NCI-H510A (cell line): ENCODE results near the gene UBXN6.

Source experiments
- DNase-seq: peaks from one replicate; lab custom pipeline; 2025; lab: John Stamatoyannopoulos, UW

UBXN6 gene

GRCh38 chr19:4442819-4443146, 14.8 kb downstream of the UBXN6 start:
- DNase-seq, result no peak

DNA sequence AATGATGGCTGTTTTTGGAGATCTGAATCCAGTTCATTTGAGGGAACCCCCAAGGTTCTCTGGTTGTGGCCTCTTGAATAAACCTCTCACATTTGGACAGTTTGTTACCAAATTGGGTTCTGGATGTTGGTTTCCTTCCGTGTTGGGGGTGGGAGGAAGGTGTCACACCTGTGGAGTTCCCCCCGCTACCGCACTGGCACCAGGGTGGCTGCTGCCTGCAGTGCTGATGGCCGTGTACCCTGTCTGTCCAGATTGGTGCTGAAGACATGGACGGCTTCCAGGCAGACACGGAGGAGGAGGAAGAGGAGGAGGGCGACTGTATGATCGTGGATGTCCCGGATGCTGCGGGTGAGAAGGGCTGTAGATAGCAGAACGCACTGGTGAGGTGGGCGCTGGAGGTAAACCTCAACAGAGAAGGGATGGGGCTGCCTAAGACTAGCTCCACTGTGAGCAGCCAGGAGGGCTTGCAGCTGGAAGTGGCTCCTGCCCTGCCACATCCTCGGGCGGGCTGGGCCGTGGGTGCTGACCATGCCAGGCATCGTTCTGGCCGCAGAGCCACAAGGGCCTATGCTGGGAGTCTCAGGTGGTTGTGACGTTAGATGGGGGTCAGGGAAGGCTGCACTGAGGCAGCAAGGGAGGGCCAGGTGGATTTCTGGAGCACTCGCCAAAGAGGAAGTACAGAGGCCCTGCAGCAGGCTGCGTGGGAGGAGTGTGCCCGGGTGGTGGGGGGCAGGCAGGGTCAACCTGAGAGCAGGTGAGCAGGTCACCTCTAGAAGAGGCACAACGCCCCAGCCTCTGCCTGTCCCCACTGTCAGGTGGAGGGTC, 15.4 kb downstream of the UBXN6 start:
- no peak for DNase-seq

GRCh38 chr19:4439243-4439642, 18.4 kb downstream of the UBXN6 start:
- no peak for DNase-seq

GRCh38 chr19:4437103-4437502, 20.5 kb downstream of the UBXN6 start:
- DNase-seq, result no peak

DNA sequence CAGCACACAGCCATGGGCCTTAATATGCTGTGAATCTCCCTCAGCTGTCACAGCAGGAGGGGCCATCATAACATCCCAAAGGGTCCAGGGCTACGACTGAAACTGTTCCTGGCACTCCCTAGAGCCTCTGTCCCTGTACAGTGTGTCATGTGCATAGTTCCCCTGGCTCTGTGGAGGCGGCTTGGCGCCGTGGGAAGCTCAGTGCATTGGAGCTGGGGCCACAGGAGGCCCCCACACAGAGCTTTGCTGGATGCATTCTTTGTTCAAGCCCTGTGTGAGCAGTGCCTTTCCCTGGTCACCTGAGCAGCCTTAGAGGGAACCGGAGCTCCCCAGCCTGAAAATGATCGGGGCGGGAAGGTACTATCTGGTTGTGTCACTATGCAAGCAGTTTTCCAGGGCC, 21.4 kb downstream of the UBXN6 start:
- DNase-seq, result no peak

- no peak for DNase-seq
Observed at GRCh38 chr19:4434391-4434790, 23.2 kb downstream of the UBXN6 start.

DNA sequence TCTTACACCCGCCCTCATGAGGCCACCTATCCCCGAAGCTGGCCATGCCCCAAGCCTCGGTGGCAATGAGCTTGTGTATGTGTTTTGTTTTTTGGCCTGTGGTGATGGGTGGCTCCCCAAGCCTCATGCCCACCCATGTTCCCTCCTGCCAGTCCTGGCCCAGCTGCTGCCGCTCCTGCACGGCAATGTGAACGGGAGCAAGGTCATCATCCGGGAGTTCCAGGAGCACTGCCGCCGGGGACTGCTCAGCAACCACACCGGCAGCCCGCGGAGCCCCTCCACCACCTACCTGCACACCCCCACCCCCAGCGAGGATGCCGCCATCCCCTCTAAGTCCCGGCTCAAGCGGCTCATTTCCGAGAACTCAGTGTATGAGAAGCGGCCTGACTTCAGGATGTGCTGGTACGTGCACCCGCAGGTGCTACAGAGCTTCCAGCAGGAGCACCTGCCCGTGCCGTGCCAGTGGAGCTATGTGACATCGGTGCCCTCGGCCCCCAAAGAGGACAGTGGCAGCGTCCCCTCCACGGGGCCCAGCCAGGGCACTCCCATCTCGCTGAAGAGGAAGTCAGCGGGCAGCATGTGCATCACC, 24.6 kb downstream of the UBXN6 start:
- DNase-seq, result no peak

DNA sequence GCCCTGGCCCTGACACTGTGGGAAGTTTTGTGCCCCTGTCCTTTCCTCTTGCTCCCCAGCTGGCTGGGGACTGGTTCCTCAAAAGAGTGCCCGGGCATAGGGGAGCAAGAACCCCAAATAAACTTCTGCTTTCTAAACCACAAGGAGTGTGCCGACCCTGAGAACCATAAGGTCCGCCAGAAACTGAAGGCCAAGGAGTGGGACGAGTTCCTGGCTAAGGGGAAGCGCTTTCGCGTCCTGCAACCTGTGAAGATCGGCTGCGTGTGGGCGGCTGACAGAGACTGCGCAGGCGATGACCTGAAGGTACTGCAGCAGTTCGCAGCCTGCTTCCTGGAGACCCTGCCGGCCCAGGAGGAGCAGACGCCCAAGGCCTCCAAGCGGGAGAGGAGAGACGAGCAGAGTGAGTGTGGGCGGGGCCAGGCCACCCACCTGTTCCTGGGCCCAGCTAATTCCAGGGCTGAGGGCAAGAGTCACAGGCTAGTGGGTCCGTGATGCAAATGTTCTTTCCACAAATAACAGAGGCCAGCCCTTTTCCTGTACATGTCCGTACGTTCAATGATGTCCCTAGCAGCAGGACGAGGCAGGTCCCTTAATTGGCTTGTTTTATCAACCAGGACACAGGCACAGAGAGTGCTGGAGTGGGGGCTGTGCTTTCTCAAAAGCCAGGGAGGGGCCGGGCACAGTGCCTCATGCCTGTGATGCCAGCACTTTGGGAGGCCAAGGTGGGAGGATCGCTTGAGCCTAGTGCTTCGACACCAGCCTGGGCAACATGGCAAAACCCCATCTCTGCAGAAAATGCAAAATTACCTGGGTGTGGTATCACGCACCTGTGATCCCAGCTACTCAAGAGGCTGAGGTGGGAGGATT, 25.6 kb downstream of the UBXN6 start:
- DNase-seq, result no peak

GRCh38 chr19:4431296-4431695, 26.3 kb downstream of the UBXN6 start:
- no peak for DNase-seq

DNA sequence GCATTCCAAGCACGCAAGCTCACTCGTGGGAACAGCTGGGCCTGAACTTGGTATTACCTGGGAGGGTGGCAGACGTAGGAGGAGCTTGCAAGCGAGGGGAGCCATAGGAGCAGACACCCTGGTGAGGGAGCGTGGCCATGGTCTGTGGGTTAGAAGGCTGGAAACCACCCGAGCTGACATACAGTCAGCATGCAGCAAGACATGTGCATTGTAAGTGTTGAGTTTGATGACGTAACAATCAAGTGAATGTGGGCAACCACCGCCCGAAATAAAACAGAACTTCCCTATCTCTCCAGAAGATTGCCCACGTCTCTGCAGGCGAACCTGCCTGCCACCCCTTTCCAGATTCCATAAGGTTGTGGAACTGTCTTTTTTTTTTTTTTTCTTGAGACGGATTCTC, 26.8 kb downstream of the UBXN6 start:
- DNase-seq, result no peak

DNA sequence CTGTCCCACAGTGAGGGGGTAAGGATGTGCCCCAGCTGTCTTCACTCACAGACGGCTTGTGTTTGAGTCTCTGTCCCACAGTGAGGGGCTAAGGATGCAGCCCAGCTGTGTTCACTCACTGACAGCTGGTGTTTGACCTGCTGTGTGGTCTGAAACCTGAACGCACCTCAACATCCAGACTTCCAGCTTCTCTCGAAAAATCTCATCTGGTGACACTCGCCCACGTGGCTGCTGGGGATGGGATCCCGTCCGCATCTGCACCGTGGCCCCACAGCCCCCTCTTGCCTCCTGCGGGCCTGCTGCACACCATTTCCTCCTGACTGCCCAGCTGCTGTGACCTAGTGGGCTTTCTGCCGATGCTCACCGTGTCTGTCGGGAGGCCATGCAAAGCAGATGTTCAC, 27.8 kb downstream of the UBXN6 start:
- no peak for DNase-seq

GRCh38 chr19:4429256-4429655, 28.3 kb downstream of the UBXN6 start:
- DNase-seq, result no peak

GRCh38 chr19:4428326-4428975, 29.1 kb downstream of the UBXN6 start:
- DNase-seq, result no peak

- no peak for DNase-seq
Observed at GRCh38 chr19:4425537-4425936, 32.1 kb downstream of the UBXN6 start.

DNA sequence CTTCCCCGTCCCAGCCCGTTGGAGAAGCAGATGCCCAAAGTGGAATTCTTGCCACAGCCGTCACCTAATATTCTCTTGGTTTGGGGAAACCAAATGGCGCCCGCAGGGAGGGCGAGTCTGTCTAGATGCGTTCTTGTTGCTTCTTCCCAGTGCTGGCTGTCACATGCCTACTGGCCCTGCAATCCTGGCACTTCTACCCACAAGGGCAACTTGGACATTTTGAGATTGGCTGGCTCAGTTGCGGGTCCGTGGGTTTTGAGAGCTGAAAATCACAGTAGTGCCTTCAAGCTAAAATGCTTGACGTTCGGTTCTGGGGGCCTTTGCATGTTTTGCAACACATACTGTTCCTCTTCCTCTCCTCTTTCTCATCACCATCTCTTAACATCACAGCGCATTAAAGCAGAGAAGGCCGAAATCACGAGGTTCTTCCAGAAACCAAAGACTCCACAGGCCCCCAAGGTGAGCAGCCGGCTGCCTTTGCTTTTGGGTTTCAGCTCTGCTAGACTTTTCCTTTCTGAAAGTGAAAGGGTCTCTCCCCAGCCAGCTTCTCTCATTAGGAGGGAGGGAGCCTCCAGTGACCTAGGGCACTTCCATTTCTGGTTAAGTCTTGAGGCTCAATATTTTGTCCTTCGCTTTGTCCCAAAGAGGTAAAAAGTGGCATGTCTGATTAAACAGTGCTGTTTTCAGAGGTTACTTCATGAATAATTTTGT, 34.0 kb downstream of the UBXN6 start:
- no peak for DNase-seq

DNA sequence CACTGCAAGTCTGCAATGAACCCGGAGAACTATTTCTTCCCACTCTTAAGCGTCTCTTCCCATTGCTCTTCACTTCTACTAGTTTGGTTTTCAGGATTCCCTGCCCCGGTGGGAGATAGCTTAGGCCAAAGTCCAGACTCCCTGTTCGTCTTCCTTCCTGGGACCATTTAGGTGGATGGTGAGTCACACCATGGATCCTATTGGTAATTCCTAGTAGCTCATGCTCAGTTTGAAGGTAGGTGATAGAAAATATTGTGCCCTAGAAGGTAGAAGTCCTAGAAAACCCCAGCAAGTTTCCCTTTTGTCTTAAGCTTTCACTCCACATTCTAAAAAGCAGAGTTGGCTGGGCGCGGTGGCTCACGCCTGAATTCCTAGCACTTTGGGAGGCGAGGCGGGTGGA, 41.3 kb downstream of the UBXN6 start:
- no peak for DNase-seq

GRCh38 chr19:4415352-4415751, 42.2 kb downstream of the UBXN6 start:
- no peak for DNase-seq

GRCh38 chr19:4414800-4415321, 42.7 kb downstream of the UBXN6 start:
- DNase-seq, result no peak

DNA sequence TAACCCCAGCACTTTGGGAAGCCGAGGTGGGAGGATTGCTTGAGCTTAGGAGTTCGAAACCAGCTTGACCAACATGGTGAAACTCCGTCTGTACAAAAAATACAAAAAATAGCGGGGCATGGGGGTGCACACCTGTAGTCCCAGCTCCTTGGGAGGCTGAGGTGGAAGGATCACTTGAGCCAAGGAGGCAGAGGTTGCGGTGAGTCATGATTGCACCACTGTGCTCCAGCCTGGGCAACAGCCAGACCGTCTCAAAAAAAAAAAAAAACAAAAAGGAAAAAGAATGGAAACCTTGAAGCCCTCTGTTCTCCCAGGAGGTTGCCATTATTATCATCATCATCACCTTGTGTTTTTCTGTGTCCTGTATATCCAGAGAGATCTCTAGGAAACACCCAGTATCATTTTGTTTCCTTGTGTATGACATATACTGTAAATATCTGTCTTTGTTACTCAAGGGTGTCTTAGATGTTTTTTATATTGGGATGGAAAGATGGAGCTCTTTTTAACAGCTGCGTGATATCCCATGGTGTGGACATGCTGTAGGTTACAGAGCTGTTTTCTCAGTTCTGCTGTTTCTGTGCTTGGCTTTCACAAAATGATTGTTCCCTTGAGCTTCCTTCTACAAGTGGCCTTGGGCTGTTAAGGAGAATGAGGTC, 43.3 kb downstream of the UBXN6 start:
- no peak for DNase-seq

- no peak for DNase-seq
Observed at GRCh38 chr19:4413588-4413987, 44.0 kb downstream of the UBXN6 start.
